Right renal pelvis (tissue), 4 donors: ENCODE results near the gene CHST6. TPM values are rescaled to one million over a fixed set of nuclear protein-coding genes. Genes with fewer than 3 reads are reported as not detected.
"Not testable (repeated sequence)": the region's sequence is repeated elsewhere in the genome, so short reads cannot be mapped to it uniquely, and the experiment has no call there.

Experiments used
- DNase-seq, 4 donors: peaks; one replicate each; pipeline ENCODE4 v3.0.0-alpha.2; 2013; ENCODE audit warnings: low read depth in 4 of 4, low spot score in 3 of 4, missing footprints in 1 of 4
- polyA plus RNA-seq, 4 donors: library from polyadenylated mRNA; unstranded; fragments of 120-200 nt; gene quantifications; one replicate each; pipeline ENCODE4 v1.2.1, GENCODE V29; 2013; ENCODE audit not compliant: insufficient read length in 4 of 4

The CHST6 gene
- polyA plus RNA-seq, 4 donors = 0.76 to 0.96 (median 0.89) TPM

- no peak for DNase-seq
These were observed 10.9 kb upstream of the CHST6 start for GRCh38 chr16:75506107-75506506.

- DNase-seq = no peak
These were observed 8.6 kb upstream of the CHST6 start for GRCh38 chr16:75503801-75504200.

GRCh38 chr16:75502916-75503605 lies 7.8 kb upstream of the CHST6 start:
- no peak for DNase-seq

- DNase-seq = not testable (repeated sequence)
These were observed 6.6 kb upstream of the CHST6 start for GRCh38 chr16:75501820-75502219.

GRCh38 chr16:75501359-75501758 lies 6.1 kb upstream of the CHST6 start:
- DNase-seq = no peak

- not testable (repeated sequence) for DNase-seq
These were observed 3.5 kb upstream of the CHST6 start for GRCh38 chr16:75498605-75499322.

GRCh38 chr16:75497558-75497957 lies 2.3 kb upstream of the CHST6 start:
- DNase-seq = no peak

GRCh38 chr16:75494661-75495075 lies 573 bp downstream of the CHST6 start:
- DNase-seq = no peak

- no peak for DNase-seq
These were observed 1.1 kb downstream of the CHST6 start for GRCh38 chr16:75494184-75494583.

- no peak for DNase-seq
These were observed 3.4 kb downstream of the CHST6 start for GRCh38 chr16:75491876-75492275.

- no peak for DNase-seq
These were observed 6.9 kb downstream of the CHST6 start for GRCh38 chr16:75488322-75488721.

- DNase-seq = no peak
These were observed 8.4 kb downstream of the CHST6 start for GRCh38 chr16:75486676-75487313.

GRCh38 chr16:75486014-75486675 lies 9.1 kb downstream of the CHST6 start:
- no peak for DNase-seq

GRCh38 chr16:75485230-75486013 lies 9.8 kb downstream of the CHST6 start:
- no peak for DNase-seq

- DNase-seq = no peak
These were observed 12.0 kb downstream of the CHST6 start for GRCh38 chr16:75483222-75483621.

GRCh38 chr16:75482434-75483205 lies 12.6 kb downstream of the CHST6 start:
- no peak for DNase-seq

GRCh38 chr16:75481475-75481874 lies 13.8 kb downstream of the CHST6 start:
- DNase-seq = no peak

- DNase-seq = no peak
These were observed 15.7 kb downstream of the CHST6 start for GRCh38 chr16:75479421-75479990.
